GM12891 (cell line): ENCODE data around the gene ARHGAP45.
"Not testable (repeated sequence)": the region's sequence is repeated elsewhere in the genome, so short reads cannot be mapped to it uniquely, and the experiment has no call there.

Experiments
- POLR2A ChIP-seq: IDR thresholded peaks from 2 replicates; pipeline ENCODE4 v1.6.1; 2011; ENCODE audit warnings: low read depth, low read length, control low read depth
- POLR2AphosphoS5 ChIP-seq: IDR thresholded peaks from 2 replicates; pipeline ENCODE4 v1.6.1; 2011; ENCODE audit warnings: low read depth, low read length, control low read depth
- SPI1 ChIP-seq: IDR thresholded peaks from 2 replicates; pipeline ENCODE4 v1.6.1; 2011; ENCODE audit warnings: low read depth, low read length, control low read depth
- TAF1 ChIP-seq: IDR thresholded peaks from 2 replicates; pipeline ENCODE4 v1.6.1; 2011; ENCODE audit warnings: low read depth, low read length, control low read depth

DNA sequence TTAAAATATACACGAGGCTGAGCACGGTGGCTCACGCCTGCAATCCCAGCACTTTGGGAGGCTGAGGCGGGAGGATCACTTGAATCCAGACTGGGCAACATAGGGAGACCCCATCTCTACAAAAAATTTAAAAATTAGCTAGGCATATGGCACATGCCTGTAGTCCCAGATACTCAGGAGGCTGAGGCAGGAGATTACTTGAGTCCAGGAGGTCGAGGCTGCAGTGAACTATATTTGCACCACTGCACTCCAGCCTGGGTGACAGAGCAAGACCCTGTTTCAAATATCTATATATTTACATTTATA, 43.1 kb upstream of the ARHGAP45 start:
- TF ChIP-seq POLR2A, TAF1, SPI1, POLR2AphosphoS5: not testable (repeated sequence)
